ENCODE results near the gene FARS2.

The FARS2 gene

DNA sequence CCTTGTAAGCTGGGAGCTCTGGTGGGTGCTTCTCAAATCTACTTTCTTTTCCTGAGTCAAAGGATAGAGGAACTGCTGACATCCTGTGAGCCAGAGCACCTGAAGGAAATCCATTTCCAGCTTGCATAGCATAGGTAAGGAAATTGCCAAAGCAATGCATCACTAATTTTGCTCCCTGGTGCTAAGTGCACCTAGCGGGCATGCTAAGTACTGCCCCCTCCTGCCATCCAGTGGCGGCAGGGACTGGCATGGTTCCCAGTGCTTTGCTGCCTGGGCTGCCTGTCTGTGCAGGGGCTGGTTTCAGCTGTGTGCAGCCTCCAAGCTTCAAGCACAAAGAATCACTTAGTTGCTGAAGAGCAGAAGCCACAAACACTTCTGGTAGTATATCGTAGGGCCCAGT lies 63.9 kb downstream of the FARS2 start:
- peak in 52 of 56 donors; percentile 5 to 81 (median 37) for DNase-seq

DNA sequence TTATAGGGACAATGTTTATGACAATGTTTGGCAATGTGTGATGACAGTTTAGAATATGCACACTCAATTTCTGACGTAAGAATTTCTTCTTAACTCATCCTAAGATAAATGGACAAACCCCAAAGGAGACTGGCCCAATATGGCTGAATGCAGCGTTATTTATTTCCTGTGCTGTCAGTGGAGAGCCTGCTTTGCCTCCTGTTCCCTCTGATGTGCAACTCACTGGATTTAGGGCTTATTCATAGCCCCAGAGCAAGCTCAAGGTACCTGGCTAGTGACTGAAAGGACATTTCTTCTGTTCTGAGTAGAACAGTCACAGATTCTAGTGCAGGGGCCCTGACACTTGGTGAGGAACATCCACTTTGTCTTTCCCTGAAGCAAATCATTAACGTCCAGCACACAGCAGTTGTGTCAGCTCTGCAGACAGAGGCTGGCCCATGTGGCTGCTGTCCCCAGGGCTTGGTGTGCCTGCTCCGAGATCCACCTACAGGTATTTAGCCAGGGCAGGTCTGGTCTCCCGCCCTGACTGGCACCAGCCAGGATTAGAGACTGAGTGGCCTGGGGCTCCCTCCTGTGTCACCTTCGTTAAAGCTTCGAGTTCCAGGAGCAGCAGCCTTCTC lies 64.8 kb downstream of the FARS2 start:
- no peak for DNase-seq

DNA sequence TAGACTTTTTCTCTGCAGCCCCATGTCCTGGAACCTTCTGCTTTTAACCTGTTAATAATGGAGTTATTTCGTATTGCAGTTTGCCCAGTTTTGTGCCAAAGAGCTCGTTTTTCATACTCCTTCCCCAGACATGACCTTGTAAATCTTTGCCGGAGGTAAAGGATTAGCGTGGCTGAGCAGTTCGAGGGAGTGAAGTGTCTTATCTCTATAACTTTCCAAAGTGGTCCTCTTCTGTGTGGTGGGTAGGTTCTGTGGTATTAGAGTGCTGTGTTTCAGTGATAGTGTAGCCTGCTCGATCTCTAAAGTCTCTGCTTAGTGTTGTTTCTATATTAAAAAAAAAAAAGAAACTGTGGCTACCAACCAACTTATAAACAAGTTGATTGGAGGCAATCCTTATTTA lies 67.5 kb downstream of the FARS2 start:
- no peak for DNase-seq

DNA sequence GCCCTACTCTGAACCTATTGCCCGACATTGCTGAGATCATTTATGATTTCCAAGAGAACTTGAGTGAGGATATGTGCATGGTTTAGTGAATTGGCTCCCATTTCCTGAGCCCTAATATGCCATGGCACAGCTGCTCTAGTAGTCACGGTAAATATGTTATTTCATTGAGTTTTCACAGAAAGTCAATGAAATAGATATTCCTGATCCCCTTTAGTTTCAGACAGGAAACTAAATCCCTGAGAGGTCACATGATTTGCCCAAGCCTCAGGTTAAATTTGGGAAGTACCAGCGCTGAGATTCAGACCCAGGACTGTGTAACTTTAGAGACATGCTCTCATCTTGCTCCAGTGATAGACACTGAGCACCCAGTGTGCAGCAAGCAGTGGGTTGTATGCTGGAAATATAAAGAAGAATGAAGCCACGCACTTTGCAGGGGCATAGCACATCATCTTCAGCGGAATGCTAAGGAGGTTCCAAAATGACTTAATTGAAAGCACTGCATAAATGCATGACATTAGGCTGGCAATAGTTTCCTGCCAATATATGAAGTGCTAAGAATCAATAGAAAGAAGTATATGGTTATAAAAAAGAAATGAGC lies 70.6 kb downstream of the FARS2 start:
- no peak for DNase-seq

DNA sequence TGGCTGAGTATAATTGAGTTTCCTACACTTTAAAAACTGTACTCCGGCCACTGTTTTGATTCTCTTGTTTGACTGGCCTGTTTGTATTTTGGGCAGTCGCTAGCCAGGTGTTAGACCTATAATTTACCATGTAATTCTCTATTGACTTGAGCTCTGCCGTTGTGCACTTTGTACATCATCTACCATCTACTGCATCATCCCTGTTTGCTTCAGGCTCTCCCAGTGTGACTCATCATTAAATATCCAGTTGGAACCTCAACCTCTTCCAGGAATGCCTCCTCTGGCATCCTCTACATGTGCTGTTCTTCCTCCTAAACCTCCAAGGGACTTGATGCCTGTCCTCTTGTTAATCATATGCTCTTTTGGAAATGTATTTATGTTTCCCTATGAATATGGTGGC lies 72.3 kb downstream of the FARS2 start:
- no peak for DNase-seq

DNA sequence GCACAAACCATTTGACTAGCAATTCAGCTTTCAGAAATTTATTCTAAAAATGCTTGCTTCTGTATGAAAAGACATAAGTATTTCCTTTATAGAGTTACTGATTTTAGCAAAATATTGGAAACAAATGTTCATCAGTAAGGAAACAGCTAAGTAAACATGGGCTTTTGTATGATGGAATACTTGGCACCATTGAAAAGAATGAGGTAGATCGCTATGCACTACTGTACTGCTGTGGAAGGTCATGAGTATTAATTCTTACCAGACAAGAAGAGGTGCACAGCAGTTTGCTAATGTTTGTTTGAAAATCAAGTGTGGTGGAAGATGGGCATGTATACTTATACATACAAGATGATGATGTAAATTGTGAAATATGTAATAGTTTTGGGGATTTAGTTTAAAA lies 73.0 kb downstream of the FARS2 start:
- DNase-seq, result no peak

DNA sequence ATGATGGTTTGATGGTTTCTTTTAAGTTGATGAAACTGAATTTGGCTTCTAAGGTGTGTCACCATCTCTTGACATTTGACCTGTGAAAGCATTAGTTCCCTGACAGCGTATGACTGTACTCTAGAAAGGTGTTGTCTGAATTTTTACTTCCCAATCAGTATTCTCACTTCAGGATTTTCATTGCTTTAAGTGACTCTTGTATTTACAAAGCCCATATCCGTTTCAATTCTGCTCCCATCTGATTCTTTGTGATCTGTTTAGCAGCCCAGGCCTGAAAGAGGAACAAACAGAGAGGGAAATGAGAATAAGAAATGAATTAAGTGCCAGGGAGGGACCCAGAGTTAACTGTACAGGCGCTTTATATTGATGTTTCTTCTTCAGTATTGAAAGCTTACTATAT lies 73.7 kb downstream of the FARS2 start:
- no peak for DNase-seq

DNA sequence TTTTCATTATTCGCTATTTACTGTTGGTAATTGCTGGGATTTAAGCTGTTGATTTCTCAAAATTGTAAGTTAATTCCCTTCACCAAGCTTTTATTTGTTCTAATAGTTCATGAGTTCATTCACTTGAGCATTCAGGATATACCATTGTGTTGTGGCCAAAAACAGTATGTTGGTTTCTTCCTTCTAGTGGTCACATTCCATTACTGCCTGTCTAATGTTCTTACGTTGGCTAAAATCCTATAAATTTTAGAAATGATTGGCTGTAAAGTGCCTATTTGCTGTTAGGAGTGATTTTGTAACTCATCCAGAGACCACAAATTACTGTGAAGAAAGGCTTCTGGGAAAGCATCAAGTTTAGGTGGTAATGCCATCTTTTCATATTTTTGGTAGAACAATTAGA lies 76.3 kb downstream of the FARS2 start:
- no peak for DNase-seq

DNA sequence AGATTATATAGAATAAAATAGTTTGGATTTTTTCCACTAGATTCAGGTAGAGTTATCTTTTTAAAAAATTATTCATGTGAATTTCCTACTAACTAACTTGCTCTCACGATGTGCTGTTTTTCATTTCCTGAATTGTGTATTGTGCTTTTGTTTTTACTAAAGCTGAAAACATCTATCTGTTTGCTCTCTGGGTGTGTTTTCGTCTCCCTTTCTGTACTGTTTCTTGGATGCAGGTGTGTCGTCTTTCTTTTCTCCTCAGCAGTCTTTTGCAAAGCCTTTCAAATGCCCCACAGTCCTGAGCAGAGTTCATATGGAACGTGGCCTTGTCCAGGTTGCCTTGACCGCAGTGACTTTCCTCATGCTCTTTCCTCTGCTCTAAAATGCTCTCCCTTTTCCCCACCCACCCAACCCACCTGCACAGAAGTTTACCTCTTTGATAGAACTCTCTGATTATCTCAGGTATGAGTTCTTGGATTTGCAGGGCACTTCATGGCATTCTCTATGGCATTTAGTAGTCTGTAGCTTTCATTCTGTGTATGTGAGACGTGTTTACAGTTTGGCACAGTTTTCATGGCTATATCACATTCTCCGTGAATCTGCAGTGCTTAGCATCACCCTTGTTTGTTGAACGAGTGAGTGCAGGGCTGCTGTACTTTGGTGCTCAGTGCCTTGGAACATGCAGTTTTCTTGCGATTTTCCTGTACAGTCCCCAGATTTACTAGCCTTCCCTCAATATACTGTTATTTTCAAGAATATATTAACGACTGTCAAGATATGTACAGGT lies 77.1 kb downstream of the FARS2 start:
- no peak for DNase-seq

DNA sequence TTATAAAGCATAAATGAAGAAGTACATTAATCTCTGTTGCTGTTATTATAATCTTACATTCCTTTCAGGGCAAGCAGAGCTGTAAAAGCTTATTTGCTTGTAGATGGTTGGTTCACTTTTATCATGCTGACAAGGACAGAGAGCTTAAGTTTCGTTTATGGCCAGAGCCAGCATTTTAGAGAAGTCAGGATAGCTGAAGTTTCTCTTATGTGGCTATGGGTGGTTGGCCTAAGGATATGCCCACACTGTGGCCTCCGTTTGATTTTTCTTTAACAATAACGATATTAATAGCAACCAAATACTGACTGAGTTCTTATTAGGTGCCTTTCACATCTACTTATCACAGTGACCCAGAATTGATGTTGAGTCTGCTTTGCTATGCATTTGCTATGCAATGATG lies 78.5 kb downstream of the FARS2 start:
- DNase-seq, result no peak

DNA sequence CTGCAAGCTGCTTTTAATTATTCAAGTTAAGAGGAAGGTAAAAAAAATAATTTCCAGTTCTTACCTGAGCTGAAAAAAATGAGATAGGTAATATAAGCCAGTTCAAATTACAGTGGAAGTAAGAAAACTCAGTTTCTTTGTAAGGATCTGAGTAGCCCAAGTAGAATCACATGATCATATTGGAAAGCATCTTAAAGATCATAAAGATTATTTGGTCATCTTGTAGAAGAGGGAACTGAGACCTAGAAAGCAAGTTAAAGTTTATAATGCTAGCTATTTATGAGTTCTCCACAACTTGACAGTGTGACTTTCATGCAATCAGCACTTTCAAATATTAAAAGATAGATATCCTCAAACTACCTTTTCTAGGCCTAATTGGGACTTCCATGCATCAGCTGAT lies 80.5 kb downstream of the FARS2 start:
- no peak for DNase-seq

DNA sequence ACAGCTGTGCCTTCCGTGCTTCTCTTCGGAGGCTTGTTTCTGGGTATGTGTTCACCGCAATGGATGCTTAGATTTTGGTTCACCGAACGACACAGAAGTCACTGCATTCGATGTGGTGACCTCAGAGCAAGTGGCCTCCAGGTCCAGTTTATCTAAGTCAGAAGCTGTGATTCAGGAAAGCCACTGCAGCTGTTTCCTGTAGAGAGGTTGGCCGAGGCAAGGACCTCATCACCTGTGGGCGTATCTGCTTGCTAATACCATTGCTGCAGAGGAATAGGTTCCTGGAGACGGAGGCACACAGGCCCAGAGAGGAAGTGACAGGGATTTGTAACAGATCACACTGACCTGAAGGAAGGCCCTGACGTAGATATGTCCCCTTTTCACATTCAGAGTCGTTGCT lies 82.7 kb downstream of the FARS2 start:
- no peak for DNase-seq

DNA sequence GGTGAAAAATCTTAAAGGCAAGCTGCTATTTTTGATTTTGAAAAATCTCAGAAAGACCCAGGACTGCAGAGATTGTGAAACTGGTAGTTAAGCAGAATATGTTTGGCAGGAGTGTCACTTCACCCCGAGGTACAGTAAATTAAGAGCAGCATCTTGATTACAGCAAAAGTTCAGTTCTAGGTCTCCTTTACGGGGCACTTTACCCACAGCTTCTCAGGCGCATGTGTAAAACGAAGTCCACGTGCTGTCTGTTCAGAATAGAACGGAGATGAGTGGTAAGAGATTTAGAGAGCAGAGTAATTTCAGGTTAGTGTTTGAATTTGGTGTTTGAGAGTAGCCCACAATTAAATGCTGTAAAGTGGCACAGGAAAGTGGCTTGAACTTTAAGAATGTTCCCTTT lies 84.0 kb downstream of the FARS2 start:
- no peak for DNase-seq

DNA sequence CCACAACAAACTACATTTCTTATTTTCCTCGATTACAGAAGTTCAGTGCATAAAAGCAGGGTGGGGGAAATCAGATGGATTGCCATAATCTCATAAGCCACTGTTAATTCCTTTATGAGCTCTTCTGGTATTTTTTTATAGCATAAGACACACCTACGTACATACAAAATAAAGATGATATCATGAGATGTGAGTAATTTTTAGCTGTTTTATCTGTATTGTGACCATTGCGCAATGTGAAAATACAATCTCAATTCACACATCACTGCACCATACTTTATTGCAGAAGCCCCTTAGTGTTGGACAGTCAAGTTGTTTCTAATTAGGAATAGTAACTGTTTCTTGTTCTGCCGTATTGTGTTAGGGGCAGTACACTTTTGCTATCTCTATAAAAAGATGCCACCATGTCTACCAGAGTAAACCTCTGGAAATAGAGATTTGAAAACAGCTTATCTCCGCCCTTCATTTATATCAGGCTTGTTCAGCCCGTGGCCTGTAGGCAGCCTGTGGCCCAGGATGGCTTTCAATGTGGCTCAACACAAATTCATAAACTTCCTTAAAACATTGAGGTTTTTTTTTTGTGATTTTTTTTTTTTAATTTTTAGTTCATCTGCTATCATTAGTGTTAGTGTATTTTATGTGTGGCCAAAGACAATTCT lies 90.4 kb downstream of the FARS2 start:
- DNase-seq, result no peak

DNA sequence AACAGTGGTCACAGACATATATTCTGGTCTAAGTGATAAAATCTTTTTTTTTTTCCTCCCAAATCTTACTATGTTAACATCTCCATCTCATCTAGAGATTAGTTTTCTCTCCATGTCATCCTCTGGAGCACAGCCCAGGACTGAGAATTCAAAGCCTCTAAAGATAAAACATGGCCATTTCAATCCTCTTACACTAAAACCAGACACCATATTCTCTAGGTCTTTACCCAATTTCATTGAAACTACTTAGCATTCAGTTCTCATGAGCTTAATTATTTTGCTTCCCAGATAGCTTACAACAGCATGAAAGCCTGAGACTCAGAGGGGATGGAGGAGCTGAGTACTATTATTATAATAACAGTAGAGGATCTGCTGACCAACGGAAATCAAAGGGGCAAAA lies 92.7 kb downstream of the FARS2 start:
- DNase-seq, result no peak

DNA sequence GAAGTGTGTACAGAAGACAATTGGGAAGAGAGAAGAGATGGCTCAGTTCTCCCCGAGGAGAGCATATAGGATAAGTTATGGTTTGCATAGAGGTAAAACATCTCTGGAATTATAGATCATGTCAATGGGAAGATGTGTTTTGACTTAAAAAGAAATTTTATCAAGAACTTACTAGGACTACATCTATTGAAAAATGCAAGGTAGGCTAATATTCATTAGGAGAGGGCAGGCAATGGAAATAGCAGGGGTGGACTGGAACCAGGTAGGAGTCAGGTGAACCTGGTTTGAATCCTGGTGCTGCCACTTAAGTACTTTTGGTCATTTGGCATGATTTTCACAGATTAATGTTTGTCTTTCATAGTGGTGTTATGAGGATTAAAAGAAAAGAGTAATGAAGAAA lies 96.2 kb downstream of the FARS2 start:
- no peak for DNase-seq

DNA sequence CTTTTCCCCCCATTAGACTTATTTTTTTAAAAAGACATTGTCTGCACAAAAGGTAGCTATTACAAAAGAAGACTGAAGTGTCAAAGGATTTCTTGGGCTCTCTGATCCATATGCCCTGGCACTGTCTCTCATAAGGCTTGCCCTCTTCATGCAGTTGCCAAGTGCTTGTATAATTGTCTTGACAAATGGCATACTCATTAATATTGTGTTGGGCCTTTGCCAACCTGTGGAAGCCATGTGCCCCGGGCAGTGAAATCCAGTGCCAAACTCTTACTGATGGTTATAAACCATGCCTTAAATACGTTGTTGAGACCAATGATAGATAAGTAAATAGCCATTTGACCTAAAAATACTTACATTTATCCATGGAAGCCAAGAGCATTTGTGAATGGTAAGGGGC lies 98.1 kb downstream of the FARS2 start:
- peak in 1 of 56 donors; percentile 10 for DNase-seq

DNA sequence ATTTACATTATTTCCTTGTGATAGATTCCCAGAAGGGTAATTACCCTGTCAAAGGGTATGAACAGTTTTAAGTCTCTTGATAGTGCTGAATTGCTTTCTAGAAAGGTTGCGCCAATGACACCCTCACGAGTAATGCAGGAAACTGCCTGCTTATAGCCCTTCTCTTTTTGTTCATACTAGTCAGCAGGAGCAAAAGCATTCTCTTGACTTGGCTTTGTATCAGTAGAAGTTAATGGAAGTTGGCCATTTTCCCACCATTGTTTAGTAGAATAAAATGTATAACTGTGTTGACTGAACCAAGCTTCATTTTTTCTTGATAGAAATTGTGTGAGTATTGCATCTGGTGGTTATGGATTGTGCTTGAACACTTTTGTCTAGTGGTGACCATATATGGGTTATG lies 100.1 kb downstream of the FARS2 start:
- no peak for DNase-seq

DNA sequence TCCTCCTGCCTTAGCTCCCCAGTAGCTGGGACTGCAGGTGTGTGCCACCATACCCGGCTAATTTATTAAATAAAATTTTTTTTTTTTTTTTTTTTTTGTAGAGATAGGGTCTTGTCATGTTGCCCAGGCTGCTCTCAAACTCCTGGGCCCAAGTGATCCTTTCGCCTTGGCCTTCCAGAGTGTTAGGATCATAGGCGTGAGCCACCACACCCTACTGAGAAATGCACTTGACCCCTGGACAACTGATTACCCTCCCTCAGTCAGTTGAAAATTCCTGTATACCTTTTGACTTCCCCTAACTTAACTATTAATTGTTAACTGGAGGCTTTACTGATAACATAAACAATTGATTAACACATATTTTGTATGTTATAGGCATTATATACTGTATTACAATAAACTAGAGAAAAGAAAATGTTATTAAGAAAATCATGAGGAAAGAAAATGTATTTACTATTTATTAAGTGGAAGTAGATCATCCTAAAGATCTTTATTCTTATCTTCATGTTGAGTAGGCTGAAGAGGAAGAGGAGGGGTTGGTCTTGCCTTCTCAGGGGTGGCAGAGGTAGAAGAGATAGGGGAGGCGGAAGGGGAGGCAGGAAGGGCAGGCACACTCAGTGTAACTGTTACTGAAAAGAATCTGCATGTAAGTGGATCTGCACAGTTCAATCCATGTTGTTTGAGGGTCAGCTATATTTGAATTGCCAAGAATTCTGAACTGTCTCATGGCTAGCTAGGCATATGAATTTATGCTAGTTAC lies 104.3 kb downstream of the FARS2 start:
- DNase-seq, result no peak

DNA sequence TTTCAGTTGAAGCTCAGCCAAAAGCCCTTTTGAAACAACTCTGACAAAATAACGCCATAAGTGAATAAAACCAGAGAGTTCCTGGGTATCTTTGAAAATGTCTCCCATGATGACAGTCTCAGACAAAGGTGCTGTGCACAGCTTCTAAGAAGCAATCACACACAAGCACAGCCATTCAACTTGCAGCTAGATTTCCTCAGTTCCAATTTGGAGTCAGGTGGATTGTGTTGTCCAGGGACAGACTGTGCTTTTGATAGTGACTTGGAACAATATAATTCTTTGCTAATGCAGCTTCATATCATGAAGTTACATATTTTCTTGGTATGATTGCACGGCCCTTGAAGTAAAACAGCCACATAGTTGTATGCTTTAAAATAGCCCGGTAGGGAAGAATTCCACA lies 105.6 kb downstream of the FARS2 start:
- no peak for DNase-seq

DNA sequence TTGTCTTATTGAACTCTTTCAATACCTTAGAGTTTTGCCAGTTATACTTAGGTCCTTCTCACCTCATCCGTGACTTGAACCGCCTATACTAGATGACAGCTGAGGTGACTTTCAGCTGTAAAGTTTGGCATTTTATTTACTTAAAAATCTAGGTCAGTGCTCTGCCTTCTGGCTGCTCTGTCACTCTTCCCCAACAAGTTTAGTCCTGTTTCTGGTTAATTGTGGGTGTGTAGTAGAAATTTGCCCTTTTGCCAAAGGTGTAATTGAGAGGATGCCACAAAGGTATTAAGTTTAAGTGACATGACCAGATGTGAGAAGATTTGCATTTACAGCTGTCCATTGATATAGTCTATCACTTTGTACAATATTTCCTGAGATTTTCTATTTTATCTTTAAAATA lies 106.2 kb downstream of the FARS2 start:
- no peak for DNase-seq

DNA sequence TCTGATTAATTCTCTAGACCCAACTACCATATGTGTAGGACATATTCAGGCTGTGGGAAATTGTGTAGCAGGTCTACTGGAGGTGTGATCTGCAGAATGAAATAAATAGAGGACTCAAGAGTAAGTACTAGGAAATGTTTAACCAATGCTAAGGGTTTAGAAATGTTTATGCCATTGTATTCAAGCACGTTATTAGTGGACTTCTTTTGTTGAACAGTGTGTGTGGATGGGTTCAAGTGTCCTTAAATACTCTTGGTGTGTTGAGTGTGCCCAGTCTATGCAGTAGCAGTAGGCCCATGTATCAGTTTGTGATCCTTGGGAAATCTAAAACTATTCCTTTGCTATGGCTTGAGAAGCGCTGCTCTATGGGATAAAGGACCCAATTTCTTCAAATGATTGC lies 112.1 kb downstream of the FARS2 start:
- no peak for DNase-seq
